AG10803 (cell line): Measurements from ENCODE around the gene CPNE8.

Experiments
- DNase-seq: peaks from one replicate; pipeline ENCODE4 v3.0.0; 2010; ENCODE audit warnings: low read depth
- H3K4me3 ChIP-seq: 2 replicates; pipeline ENCODE4 v1.5.1; 2011; ENCODE audit warnings: mild to moderate bottlenecking, low read length, control low read depth
- TF ChIP-seq, protein P1 (sequence below): conservative IDR thresholded peaks from 2 replicates; pipeline ENCODE4 v1.5.1; 2011; ENCODE audit warnings: mild to moderate bottlenecking, low read length, control low read depth, inconsistent platforms

Gene CPNE8

DNA sequence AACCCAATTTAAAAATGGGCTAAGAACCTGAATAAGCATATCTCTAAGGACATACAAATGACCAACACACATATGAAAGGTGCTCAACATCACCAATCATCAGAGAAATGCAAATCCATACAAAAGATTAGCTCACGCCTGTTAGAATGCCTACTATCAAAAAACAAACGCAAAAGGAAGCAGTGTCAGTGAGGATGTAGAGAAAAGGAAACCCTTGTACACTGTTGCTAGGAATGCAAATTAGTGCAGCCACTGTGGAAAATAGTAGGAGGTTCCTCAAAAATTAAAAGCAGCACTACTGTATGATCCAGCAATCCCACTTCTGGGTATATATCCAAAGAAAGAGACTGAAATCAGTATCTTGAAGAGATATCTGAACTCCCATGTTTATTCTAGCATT is 133.0 kb downstream of the CPNE8 start:
- TF ChIP-seq, protein P1, sequence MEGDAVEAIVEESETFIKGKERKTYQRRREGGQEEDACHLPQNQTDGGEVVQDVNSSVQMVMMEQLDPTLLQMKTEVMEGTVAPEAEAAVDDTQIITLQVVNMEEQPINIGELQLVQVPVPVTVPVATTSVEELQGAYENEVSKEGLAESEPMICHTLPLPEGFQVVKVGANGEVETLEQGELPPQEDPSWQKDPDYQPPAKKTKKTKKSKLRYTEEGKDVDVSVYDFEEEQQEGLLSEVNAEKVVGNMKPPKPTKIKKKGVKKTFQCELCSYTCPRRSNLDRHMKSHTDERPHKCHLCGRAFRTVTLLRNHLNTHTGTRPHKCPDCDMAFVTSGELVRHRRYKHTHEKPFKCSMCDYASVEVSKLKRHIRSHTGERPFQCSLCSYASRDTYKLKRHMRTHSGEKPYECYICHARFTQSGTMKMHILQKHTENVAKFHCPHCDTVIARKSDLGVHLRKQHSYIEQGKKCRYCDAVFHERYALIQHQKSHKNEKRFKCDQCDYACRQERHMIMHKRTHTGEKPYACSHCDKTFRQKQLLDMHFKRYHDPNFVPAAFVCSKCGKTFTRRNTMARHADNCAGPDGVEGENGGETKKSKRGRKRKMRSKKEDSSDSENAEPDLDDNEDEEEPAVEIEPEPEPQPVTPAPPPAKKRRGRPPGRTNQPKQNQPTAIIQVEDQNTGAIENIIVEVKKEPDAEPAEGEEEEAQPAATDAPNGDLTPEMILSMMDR: no peak
- H3K4me3 ChIP-seq: no peak overlapping the region
- DNase-seq: no peak

DNA sequence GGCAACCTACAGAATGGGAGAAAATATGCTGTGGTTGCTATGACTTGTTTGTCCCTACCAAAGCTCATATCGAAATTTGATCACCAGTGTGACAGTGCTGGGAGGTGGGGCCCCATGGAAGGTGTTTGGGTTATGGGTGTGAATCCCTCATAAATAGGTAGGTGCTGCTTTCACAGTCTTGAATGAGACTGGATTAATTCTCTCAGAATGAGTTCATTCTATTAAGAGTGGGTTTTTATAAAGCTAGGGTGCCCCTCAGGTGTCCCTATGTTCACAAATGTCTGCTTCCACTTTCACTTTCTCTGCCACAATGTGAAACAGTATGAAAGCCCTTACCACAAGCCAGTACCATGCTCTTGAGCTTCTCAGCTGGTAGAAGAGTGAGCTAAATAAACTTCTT is 133.5 kb downstream of the CPNE8 start:
- H3K4me3 ChIP-seq: no peak overlapping the region
- DNase-seq: no peak
- TF ChIP-seq, protein P1: no peak

DNA sequence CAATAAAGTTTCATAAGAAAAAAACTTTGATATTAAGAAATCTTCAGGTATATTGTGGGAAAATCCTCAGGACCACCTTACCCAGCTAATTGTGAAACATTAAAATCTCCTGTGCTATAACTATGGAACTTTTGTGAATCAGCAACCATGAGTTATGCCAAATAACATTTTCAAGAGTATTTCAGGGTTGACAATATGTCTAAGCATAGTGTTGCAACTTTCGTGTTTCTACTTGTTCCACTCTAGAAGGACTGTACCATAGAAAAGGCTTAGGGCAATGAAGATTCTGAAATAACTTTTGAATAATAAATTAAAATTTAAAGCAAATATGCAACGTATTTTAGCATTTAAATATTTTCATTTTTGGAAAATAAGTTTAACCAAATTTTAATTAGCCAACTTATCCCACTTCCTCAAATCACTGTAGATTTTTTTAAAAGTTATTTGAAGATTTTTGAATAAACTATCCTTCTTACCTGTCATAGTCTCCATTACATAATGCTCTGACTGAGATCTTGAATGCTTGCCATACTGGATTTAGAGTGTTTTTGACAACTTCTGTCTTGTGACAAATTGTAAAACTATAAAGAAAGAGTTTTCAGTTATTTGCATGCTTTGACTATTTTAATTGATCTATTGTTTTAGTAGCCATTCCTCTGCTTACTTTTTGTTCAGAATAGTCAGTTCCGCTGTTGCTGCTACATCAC is 143.6 kb downstream of the CPNE8 start:
- TF ChIP-seq, protein P1: no peak
- DNase-seq: no peak
- no peak overlapping the region for H3K4me3 ChIP-seq

DNA sequence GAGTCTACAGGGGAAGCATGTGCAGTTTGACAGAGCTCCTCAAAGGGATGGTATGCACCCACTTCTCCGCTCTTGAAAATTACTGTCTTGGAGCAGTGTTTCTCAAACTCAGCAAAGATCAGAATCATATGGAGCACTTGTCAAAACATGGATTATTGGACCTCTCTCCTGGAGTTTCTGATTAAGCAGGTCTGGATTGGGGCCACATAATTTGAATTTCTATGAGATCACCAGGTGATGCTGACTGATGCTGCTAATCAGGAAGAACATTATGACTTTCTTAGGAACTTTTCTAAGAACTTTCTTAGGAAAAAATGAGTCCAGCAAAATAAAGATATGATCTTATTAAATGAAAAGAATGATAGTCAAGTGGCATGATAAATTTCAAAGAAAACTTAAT is 144.3 kb downstream of the CPNE8 start:
- TF ChIP-seq, protein P1: no peak
- no peak for DNase-seq
- H3K4me3 ChIP-seq: no peak overlapping the region

DNA sequence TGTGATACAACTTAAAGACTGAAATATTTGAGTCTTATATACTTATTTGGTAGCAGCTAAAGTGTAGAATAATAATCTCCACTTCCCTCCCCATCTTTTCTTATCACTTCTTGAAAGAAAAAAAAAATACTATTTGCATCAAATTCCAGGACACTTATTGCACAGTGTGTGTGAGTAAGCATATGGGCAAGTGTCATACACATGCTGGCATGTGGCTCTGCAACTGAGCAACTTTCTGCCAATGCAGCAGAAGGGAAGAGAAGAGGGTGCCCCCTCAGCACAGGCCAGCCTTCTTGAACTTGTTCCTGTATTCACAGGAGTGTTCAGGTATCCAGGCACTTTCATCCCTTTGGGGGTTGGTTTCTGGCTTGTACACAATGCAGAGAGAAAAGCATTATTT is 145.8 kb downstream of the CPNE8 start:
- TF ChIP-seq, protein P1: no peak
- DNase-seq: no peak
- H3K4me3 ChIP-seq: no peak overlapping the region

DNA sequence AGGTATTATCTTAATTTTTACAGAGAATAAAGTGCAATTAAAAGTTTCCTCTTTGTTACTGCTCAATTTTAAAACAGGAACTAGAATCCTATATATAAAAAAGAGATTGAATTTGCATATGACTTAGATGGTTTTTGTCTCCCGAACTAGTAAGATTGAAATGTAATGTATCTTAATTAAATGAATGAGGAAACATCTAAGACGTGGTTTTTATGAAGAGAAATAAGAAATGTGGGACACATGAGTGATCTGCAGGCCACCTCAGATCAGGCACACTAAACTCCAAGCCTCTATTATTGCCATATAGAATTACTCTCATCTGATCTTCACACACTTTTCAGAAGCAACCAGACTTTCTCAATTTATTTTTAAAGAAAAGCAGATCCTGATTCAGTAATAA is 158.6 kb downstream of the CPNE8 start:
- DNase-seq: no peak
- H3K4me3 ChIP-seq: no peak overlapping the region
- TF ChIP-seq, protein P1: no peak

DNA sequence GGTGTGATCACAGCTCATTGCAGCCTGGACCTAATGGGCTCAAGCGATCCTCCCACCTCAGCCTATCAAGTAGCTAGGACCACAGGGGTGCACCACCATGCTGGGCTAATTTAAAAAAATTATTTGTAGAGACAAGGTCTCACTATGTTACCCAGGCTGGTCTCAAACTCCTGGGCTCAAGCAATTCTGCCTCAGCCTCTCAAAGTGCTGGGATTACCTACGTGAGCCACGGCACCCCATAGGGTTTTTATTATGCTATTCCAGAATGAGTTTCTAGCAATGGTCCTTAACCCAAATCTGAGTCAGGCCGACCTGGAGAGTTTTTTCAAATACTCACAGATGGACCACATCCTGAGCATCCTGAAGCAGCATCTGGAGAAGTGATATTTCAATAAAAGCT is 159.8 kb downstream of the CPNE8 start:
- TF ChIP-seq, protein P1: no peak
- DNase-seq: no peak
- no peak overlapping the region for H3K4me3 ChIP-seq
